Neural crest cell (in vitro differentiated cells): ENCODE measurements around the gene ADD2. TPM values are rescaled to one million over a fixed set of nuclear protein-coding genes. Genes with fewer than 3 reads are reported as not detected.

ENCODE experiments used
- DNase-seq: peaks from one replicate; pipeline ENCODE4 v3.0.0; 2021; ENCODE audit warnings: low read depth, mixed read lengths, low spot score
- H3K27ac Mint-ChIP-seq: one replicate; pipeline ENCODE4 v1.8.0; 2021; ENCODE audit warnings: mild to moderate bottlenecking, mixed read lengths; ENCODE audit not compliant: unreplicated experiment
- H3K27me3 Mint-ChIP-seq: 2 replicates; pipeline ENCODE4 v1.8.0; 2021; ENCODE audit warnings: low read depth, mild to moderate bottlenecking, mixed read lengths
- H3K36me3 Mint-ChIP-seq: 2 replicates; pipeline ENCODE4 v1.8.0; 2021; ENCODE audit warnings: low read depth, mild to moderate bottlenecking, mixed read lengths
- H3K4me1 Mint-ChIP-seq: 2 replicates; pipeline ENCODE4 v1.8.0; 2021; ENCODE audit warnings: mixed read lengths
- H3K4me3 Mint-ChIP-seq: one replicate; pipeline ENCODE4 v1.8.0; 2021; ENCODE audit warnings: mild to moderate bottlenecking, mixed read lengths
- H3K9me3 Mint-ChIP-seq: 2 replicates; pipeline ENCODE4 v1.8.0; 2021; ENCODE audit warnings: mixed read lengths
- CTCF ChIP-seq: fragments of 200-600 bp; sonication (generic); conservative IDR thresholded peaks from 2 replicates; pipeline ENCODE4 v1.5.0; 2021; ENCODE audit warnings: antibody characterized with exemption, mild to moderate bottlenecking
- total RNA-seq: library from RNA; stranded (reverse); gene quantifications from 2 replicates; pipeline ENCODE4 v1.2.1, GENCODE V29; 2021

Gene ADD2
- total RNA-seq, 1 donor from 2014 or later = 31.8 TPM

GRCh38 chr2:70717431-70718038 lies 50.5 kb downstream of the ADD2 start:
- no peak for DNase-seq
- Mint-ChIP-seq H3K4me1 (peaks cover 22% of the 10 kb centered on the region), H3K27ac (no peak overlapping the region), H3K9me3 (no peaks in the 10 kb centered on the region), H3K27me3 (peaks cover 5% of the 10 kb centered on the region), H3K4me3 (no peak overlapping the region), H3K36me3 (no peaks in the 10 kb centered on the region)
- TF ChIP-seq CTCF = no peak

GRCh38 chr2:70716951-70717350 lies 51.0 kb downstream of the ADD2 start:
- Mint-ChIP-seq H3K4me1 (peaks cover 22% of the 10 kb centered on the region), H3K27ac (no peak overlapping the region), H3K9me3 (no peaks in the 10 kb centered on the region), H3K36me3 (no peaks in the 10 kb centered on the region), H3K27me3 (peaks cover 2% of the 10 kb centered on the region), H3K4me3 (no peak overlapping the region)
- TF ChIP-seq CTCF = no peak
- no peak for DNase-seq

GRCh38 chr2:70716131-70716743 lies 51.8 kb downstream of the ADD2 start:
- H3K4me3 Mint-ChIP-seq = no peak overlapping the region
- H3K9me3 Mint-ChIP-seq = no peaks in the 10 kb centered on the region
- H3K36me3 Mint-ChIP-seq = no peaks in the 10 kb centered on the region
- H3K27ac Mint-ChIP-seq = no peak overlapping the region
- DNase-seq = no peak
- no peak for TF ChIP-seq CTCF
- peaks cover 22% of the 10 kb centered on the region for H3K4me1 Mint-ChIP-seq
- peaks cover 2% of the 10 kb centered on the region for H3K27me3 Mint-ChIP-seq

GRCh38 chr2:70715071-70715985 lies 52.7 kb downstream of the ADD2 start:
- peak overlapping the region; percentile 45 for H3K27ac Mint-ChIP-seq
- H3K9me3 Mint-ChIP-seq = no peaks in the 10 kb centered on the region
- TF ChIP-seq CTCF = no peak
- H3K4me3 Mint-ChIP-seq = no peak overlapping the region
- DNase-seq = no peak
- peaks cover 22% of the 10 kb centered on the region for H3K4me1 Mint-ChIP-seq
- peaks cover 2% of the 10 kb centered on the region for H3K27me3 Mint-ChIP-seq
- no peaks in the 10 kb centered on the region for H3K36me3 Mint-ChIP-seq

- Mint-ChIP-seq H3K27me3 (no peaks in the 10 kb centered on the region), H3K4me1 (peaks cover 22% of the 10 kb centered on the region), H3K4me3 (no peak overlapping the region), H3K9me3 (no peaks in the 10 kb centered on the region), H3K36me3 (no peaks in the 10 kb centered on the region), H3K27ac (no peak overlapping the region)
- no peak for DNase-seq
- no peak for TF ChIP-seq CTCF
Observed at GRCh38 chr2:70714141-70714905, 53.7 kb downstream of the ADD2 start.
